SK-N-SH (cell line): ENCODE measurements around the gene FKRP. TPM values are rescaled to one million over a fixed set of nuclear protein-coding genes. Genes with fewer than 3 reads are reported as not detected.

ENCODE experiments used
- CTCF ChIA-PET: fragments of 300-600, 350-600 bp; formaldehyde crosslinking; extraction: SDS; loops from one replicate; lab custom pipeline; 2021; lab: Yijun Ruan, JAX
- POLR2A ChIA-PET: fragments of 350-600 bp; sonication (Branson Sonifier 250); formaldehyde crosslinking; extraction: SDS; loops from one replicate; lab custom pipeline; 2020; ENCODE audit warnings: antibody characterized with exemption, inconsistent platforms; lab: Yijun Ruan, JAX
- DNase-seq: peaks from one replicate; pipeline ENCODE4 v3.0.0; 2012
- H2AFZ ChIP-seq: fragments of 200-600 bp; sonication (generic); 2 replicates; pipeline ENCODE4 v1.8.1; 2016; ENCODE audit warnings: antibody characterized with exemption, mild to moderate bottlenecking, low read depth
- H3F3A ChIP-seq: fragments of 200-600 bp; sonication (generic); replicated peaks from 2 replicates; pipeline ENCODE3; 2016; ENCODE audit warnings: antibody characterized with exemption, mild to moderate bottlenecking; ENCODE audit not compliant: insufficient read depth
- H3K27ac ChIP-seq, 2 experiments: fragments of 200-500 bp in 1 of 2; fragments of 200-600 bp in 1 of 2; sonication (Bioruptor generic) in 1 of 2; sonication (generic), shearing (Covaris generic) in 1 of 2; 2 replicates each; pipeline versions ENCODE4 v1.5.1 to v1.6.1; 2014 to 2016; ENCODE audit warnings: low read depth in 2 of 2, inconsistent platforms in 1 of 2, low read length in 1 of 2, mild to moderate bottlenecking in 1 of 2, mixed read lengths in 1 of 2
- H3K27me3 ChIP-seq: fragments of 200-600 bp; sonication (generic), shearing (Covaris generic); 2 replicates; pipeline ENCODE4 v1.6.1; 2016; ENCODE audit warnings: mixed run types; ENCODE audit not compliant: insufficient read depth
- H3K36me3 ChIP-seq, 2 experiments: fragments of 200-500 bp in 1 of 2; fragments of 200-600 bp in 1 of 2; sonication (Bioruptor generic) in 1 of 2; sonication (generic) in 1 of 2; replicated peaks in 1 of 2; 2 replicates each; pipeline versions ENCODE3 to v1.5.1; 2014 to 2016; ENCODE audit warnings: low read length in 1 of 2, mild to moderate bottlenecking in 1 of 2; ENCODE audit not compliant: insufficient read depth in 2 of 2, control insufficient read depth in 1 of 2
- H3K4me1 ChIP-seq, 2 experiments: fragments of 200-500 bp in 1 of 2; fragments of 200-600 bp in 1 of 2; sonication (Bioruptor generic) in 1 of 2; sonication (generic), shearing (Covaris generic) in 1 of 2; 2 replicates each; pipeline versions ENCODE4 v1.5.1 to v1.6.1; 2014 to 2016; ENCODE audit warnings: low read depth in 1 of 2, low read length in 1 of 2, mixed run types in 1 of 2; ENCODE audit not compliant: insufficient read depth in 2 of 2, control insufficient read depth in 1 of 2
- H3K4me2 ChIP-seq: fragments of 200-600 bp; sonication (generic), shearing (Covaris generic); 2 replicates; pipeline ENCODE4 v1.6.1; 2017; ENCODE audit warnings: mixed run types
- H3K4me3 ChIP-seq, 2 experiments: fragments of 200-500 bp in 1 of 2; fragments of 200-600 bp in 1 of 2; sonication (Bioruptor generic) in 1 of 2; sonication (generic), shearing (Covaris generic) in 1 of 2; 2 replicates each; pipeline versions ENCODE4 v1.5.1 to v1.8.1; 2014 to 2016; ENCODE audit warnings: low read depth in 2 of 2, inconsistent platforms in 1 of 2, low read length in 1 of 2, mild to moderate bottlenecking in 1 of 2, mixed read lengths in 1 of 2, moderate library complexity in 1 of 2
- H3K79me2 ChIP-seq: fragments of 200-600 bp; sonication (generic); 2 replicates; pipeline ENCODE4 v1.8.1; 2017; ENCODE audit warnings: mild to moderate bottlenecking; ENCODE audit not compliant: insufficient read depth
- H3K9ac ChIP-seq: fragments of 200-600 bp; sonication (generic); 2 replicates; pipeline ENCODE4 v1.6.1; 2017; ENCODE audit warnings: mixed run types
- H3K9me2 ChIP-seq: fragments of 200-600 bp; sonication (generic); 2 replicates; pipeline ENCODE4 v1.6.1; 2017; ENCODE audit warnings: mixed run types
- H3K9me3 ChIP-seq: fragments of 200-600 bp; sonication (generic); 2 replicates; pipeline ENCODE4 v1.6.1; 2017; ENCODE audit warnings: mixed run types, mild to moderate bottlenecking, moderate library complexity
- H4K20me1 ChIP-seq: fragments of 200-600 bp; sonication (generic); 2 replicates; pipeline ENCODE4 v1.6.1; 2017; ENCODE audit warnings: mild to moderate bottlenecking, mixed run types; ENCODE audit not compliant: insufficient read depth
- CHD2 ChIP-seq: fragments of 150-350 bp; IDR thresholded peaks from 2 replicates; pipeline ENCODE4 v1.6.1; 2018; ENCODE audit warnings: low read length; ENCODE audit not compliant: partially characterized antibody
- CTCF ChIP-seq: fragments of 200-600 bp; sonication (generic); IDR thresholded peaks from 2 replicates; pipeline ENCODE4 v1.6.1; 2017; ENCODE audit warnings: antibody characterized with exemption, mild to moderate bottlenecking, moderate library complexity
- FOXM1 ChIP-seq: IDR thresholded peaks from 2 replicates; pipeline ENCODE4 v1.4.0; 2012; ENCODE audit warnings: low read depth, mild to moderate bottlenecking
- JUND ChIP-seq: IDR thresholded peaks from 2 replicates; pipeline ENCODE4 v1.4.0; 2012
- MAX ChIP-seq: IDR thresholded peaks from 2 replicates; pipeline ENCODE4 v1.4.0; 2012; ENCODE audit warnings: low read depth
- MEF2A ChIP-seq: IDR thresholded peaks from 2 replicates; pipeline ENCODE4 v1.4.0; 2012; ENCODE audit warnings: low read depth, borderline replicate concordance
- RXRA ChIP-seq: IDR thresholded peaks from 2 replicates; pipeline ENCODE4 v1.4.0; 2012; ENCODE audit warnings: low read depth, mild to moderate bottlenecking, borderline replicate concordance
- SIN3A ChIP-seq: IDR thresholded peaks from 2 replicates; pipeline ENCODE4 v1.6.1; 2012; ENCODE audit warnings: low read depth, mild to moderate bottlenecking, low read length, moderate library complexity, borderline replicate concordance
- TAF1 ChIP-seq: IDR thresholded peaks from 2 replicates; pipeline ENCODE4 v1.6.1; 2012; ENCODE audit warnings: low read depth, mild to moderate bottlenecking, low read length, moderate library complexity, borderline replicate concordance
- TCF12 ChIP-seq: IDR thresholded peaks from 2 replicates; pipeline ENCODE4 v1.4.0; 2012
- TEAD4 ChIP-seq: IDR thresholded peaks from 2 replicates; pipeline ENCODE4 v1.4.0; 2012; ENCODE audit warnings: mild to moderate bottlenecking, borderline replicate concordance; ENCODE audit not compliant: insufficient read depth
- USF1 ChIP-seq: IDR thresholded peaks from 2 replicates; pipeline ENCODE4 v1.4.0; 2012; ENCODE audit warnings: low read depth, borderline replicate concordance
- USF2 ChIP-seq: fragments of 150-350 bp; IDR thresholded peaks from 2 replicates; pipeline ENCODE4 v1.6.1; 2017; ENCODE audit warnings: antibody characterized with exemption, low read length, low read depth, borderline replicate concordance
- ZBTB33 ChIP-seq: IDR thresholded peaks from 2 replicates; pipeline ENCODE4 v1.4.0; 2012; ENCODE audit warnings: low read depth, borderline replicate concordance
- WGBS: methylation state at CpG from one replicate; pipeline ENCODE4 v1.1.6; 2017; ENCODE audit warnings: low lambda C conversion rate; 5-methylcytosine and 5-hydroxymethylcytosine counted together
- polyA plus RNA-seq, 3 experiments: library from polyadenylated mRNA; depleted of rRNA; stranded (reverse); fragments of >200 nt; gene quantifications; 2 replicates each; pipeline ENCODE4 v1.2.3, GENCODE V29; 2012

Gene FKRP
- polyA plus RNA-seq, 1 of the 3 experiments (the other 2 are of a cell fraction): 37.3 TPM

GRCh38 chr19:46798713-46799112, 52.9 kb downstream of the FKRP start:
- Histone ChIP-seq H3K27me3 (no peaks in the 10 kb centered on the region), H3K27ac (no peak overlapping the region), H3K4me2 (no peak overlapping the region), H2AFZ (no peak overlapping the region), H4K20me1 (no peaks in the 10 kb centered on the region), H3K79me2 (no peaks in the 10 kb centered on the region), H3F3A (peaks cover 3% of the 10 kb centered on the region), H3K9me3 (no peaks in the 10 kb centered on the region), H3K9me2 (no peaks in the 10 kb centered on the region), H3K9ac (no peak overlapping the region), H3K36me3 (no peaks in the 10 kb centered on the region), H3K4me3 (no peak overlapping the region), H3K4me1 (peaks cover 0 to 4% of the 10 kb centered on the region in 2 experiments; a peak in 1 of 4 replicates)
- WGBS: 100% methylated on average over 2 of the region's 2 CpGs
- TF ChIP-seq TEAD4 (no peak), JUND (no peak), TCF12 (no peak), FOXM1 (no peak), CHD2 (no peak), SIN3A (no peak), USF1 (no peak), USF2 (no peak), ZBTB33 (no peak)
- POLR2A ChIA-PET: no interaction called here
- DNase-seq: no peak
- CTCF ChIA-PET: interaction anchor here (1.2 kb wide), 1 partner anchor 42 kb away, joined by 6 read pairs; no protein-coding TSS in a partner anchor

GRCh38 chr19:46802152-46802551, 56.3 kb downstream of the FKRP start:
- no peak overlapping the region for H3K27ac ChIP-seq
- H3K9me3 ChIP-seq: no peaks in the 10 kb centered on the region
- H3K9me2 ChIP-seq: no peaks in the 10 kb centered on the region
- H3K79me2 ChIP-seq: no peaks in the 10 kb centered on the region
- peak; percentile 2 for DNase-seq
- H2AFZ ChIP-seq: no peak overlapping the region
- H3K4me3 ChIP-seq: no peak overlapping the region
- H3K36me3 ChIP-seq: no peaks in the 10 kb centered on the region
- H3K9ac ChIP-seq: no peak overlapping the region
- no peaks in the 10 kb centered on the region for H4K20me1 ChIP-seq
- POLR2A ChIA-PET: no interaction called here
- H3K27me3 ChIP-seq: no peaks in the 10 kb centered on the region
- CTCF ChIA-PET: no interaction called here
- H3K4me2 ChIP-seq: no peak overlapping the region
- H3F3A ChIP-seq: no peaks in the 10 kb centered on the region
- WGBS: 92% methylated on average over 5 of the region's 5 CpGs
- H3K4me1 ChIP-seq: no peaks in the 10 kb centered on the region
- TF ChIP-seq CTCF (no peak), USF2 (no peak), RXRA (no peak), JUND (no peak), ZBTB33 (no peak), TAF1 (no peak), MAX (no peak), MEF2A (no peak)
